ENCODE data around the gene KPNA4.

GRCh38 chr3:160576621-160577020 lies 11.2 kb upstream of the KPNA4 start:
- TF ChIP-seq, protein P1, sequence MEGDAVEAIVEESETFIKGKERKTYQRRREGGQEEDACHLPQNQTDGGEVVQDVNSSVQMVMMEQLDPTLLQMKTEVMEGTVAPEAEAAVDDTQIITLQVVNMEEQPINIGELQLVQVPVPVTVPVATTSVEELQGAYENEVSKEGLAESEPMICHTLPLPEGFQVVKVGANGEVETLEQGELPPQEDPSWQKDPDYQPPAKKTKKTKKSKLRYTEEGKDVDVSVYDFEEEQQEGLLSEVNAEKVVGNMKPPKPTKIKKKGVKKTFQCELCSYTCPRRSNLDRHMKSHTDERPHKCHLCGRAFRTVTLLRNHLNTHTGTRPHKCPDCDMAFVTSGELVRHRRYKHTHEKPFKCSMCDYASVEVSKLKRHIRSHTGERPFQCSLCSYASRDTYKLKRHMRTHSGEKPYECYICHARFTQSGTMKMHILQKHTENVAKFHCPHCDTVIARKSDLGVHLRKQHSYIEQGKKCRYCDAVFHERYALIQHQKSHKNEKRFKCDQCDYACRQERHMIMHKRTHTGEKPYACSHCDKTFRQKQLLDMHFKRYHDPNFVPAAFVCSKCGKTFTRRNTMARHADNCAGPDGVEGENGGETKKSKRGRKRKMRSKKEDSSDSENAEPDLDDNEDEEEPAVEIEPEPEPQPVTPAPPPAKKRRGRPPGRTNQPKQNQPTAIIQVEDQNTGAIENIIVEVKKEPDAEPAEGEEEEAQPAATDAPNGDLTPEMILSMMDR (IDR thresholded peaks at IDR 0.05), result no peak
- TF ChIP-seq POLR2A (IDR thresholded peaks at IDR 0.05), result no peak
